Panc1 (cell line): ENCODE measurements around the gene ITPR2.

Experiments used
- CTCF ChIP-seq: fragments of 450-650 bp; IDR thresholded peaks from 2 replicates; pipeline ENCODE4 v1.5.1; 2017; ENCODE audit warnings: mild to moderate bottlenecking
- POLR2AphosphoS5 ChIP-seq: IDR thresholded peaks from 2 replicates; pipeline ENCODE4 v1.6.1; 2012; ENCODE audit warnings: mild to moderate bottlenecking, low read depth, low read length, moderate library complexity

- peak; percentile 6; the same call in 1 of the 2 replicates for TF ChIP-seq CTCF
- TF ChIP-seq POLR2AphosphoS5: no peak
Observed at GRCh38 chr12:26612203-26612602, 220.8 kb downstream of the ITPR2 start.
